ENCODE results near the gene PDE4D. TPM values are rescaled to one million over a fixed set of nuclear protein-coding genes. Genes with fewer than 3 reads are reported as not detected.

PDE4D gene
- total RNA-seq, 1 donor from 2014 or later, result 13.2 TPM

DNA sequence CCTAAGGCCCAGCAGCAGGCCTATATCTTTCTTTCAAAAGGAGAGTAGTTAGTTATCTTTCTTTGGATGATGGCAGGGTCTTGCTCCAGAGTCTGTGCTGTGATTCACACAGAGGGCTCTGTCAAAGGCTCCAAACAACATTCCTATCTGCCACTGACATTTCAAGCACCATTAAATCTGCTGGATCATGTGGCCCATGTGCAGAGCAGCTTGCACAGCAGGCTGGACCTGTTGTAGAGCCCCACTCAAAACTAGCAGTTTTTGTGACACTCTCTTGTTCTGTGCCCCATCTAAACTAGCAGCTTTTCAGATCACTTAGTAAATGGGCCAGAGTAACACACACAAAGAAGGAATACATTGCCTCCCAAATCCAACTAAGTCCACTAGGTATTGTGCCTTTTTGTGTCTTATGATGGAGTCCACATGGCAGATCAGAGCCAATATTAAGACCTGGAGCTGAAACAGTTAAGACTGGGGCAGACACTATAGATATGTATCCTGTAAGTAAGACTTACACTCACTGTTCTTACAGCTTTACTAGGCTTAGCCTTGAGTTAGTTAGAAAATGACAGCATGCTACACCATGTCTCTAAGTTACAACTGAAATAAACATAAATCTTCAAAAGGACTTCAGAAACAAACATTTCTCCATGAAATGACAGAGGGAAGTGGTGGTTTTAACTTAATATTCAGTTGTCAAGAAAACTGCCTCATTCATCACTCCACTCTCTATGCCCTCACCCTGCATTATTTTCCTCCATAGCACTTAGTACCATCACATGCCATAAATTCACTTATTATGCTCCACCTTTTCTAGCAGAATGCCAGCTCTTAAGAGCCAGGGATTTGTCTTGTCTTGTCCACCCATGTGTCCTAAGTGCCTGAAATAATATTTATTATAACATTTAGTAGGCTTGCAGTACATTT, 909.7 kb downstream of the PDE4D start:
- Mint-ChIP-seq H3K36me3 (ENCODE audit: unreplicated experiment) (no peaks in the 10 kb centered on the region), H3K4me1 (ENCODE audit: low read depth, unreplicated experiment) (peaks cover 4% of the 10 kb centered on the region), H3K4me3 (ENCODE audit: unreplicated experiment) (no peak overlapping the region), H3K27me3 (ENCODE audit: unreplicated experiment) (no peaks in the 10 kb centered on the region), H3K9me3 (ENCODE audit: unreplicated experiment) (no peaks in the 10 kb centered on the region), H3K27ac (ENCODE audit: unreplicated experiment) (no peak overlapping the region)
- DNase-seq, result no peak
- TF ChIP-seq, protein P1, sequence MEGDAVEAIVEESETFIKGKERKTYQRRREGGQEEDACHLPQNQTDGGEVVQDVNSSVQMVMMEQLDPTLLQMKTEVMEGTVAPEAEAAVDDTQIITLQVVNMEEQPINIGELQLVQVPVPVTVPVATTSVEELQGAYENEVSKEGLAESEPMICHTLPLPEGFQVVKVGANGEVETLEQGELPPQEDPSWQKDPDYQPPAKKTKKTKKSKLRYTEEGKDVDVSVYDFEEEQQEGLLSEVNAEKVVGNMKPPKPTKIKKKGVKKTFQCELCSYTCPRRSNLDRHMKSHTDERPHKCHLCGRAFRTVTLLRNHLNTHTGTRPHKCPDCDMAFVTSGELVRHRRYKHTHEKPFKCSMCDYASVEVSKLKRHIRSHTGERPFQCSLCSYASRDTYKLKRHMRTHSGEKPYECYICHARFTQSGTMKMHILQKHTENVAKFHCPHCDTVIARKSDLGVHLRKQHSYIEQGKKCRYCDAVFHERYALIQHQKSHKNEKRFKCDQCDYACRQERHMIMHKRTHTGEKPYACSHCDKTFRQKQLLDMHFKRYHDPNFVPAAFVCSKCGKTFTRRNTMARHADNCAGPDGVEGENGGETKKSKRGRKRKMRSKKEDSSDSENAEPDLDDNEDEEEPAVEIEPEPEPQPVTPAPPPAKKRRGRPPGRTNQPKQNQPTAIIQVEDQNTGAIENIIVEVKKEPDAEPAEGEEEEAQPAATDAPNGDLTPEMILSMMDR (IDR thresholded peaks at IDR 0.05; ENCODE audit: partially characterized antibody, unreplicated experiment), result no peak

DNA sequence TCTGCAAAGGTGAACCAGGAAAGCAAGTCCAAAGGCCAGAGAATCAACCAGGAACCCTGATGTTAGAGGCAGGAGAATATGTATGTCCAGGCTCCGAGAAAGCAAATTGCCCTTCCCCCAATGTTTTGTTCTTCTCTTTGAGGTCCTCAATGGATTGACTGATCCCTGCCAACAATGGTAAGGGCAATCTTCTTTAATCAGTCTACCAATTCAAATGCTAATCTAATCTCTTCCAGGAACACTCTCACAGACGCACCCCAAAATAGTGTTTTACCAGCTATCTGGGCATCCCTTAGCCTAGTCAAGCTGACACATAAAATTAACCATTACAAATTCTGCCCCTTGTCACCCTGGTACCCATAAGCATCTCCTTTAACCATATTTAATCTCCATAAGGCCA, 912.6 kb downstream of the PDE4D start:
- DNase-seq, result no peak
- Mint-ChIP-seq H3K4me1 (ENCODE audit: low read depth, unreplicated experiment) (peaks cover 2% of the 10 kb centered on the region), H3K36me3 (ENCODE audit: unreplicated experiment) (no peaks in the 10 kb centered on the region), H3K9me3 (ENCODE audit: unreplicated experiment) (no peaks in the 10 kb centered on the region), H3K27ac (ENCODE audit: unreplicated experiment) (no peak overlapping the region), H3K4me3 (ENCODE audit: unreplicated experiment) (no peak overlapping the region), H3K27me3 (ENCODE audit: unreplicated experiment) (no peaks in the 10 kb centered on the region)
- TF ChIP-seq, protein P1 (IDR thresholded peaks at IDR 0.05; ENCODE audit: partially characterized antibody, unreplicated experiment), result no peak

DNA sequence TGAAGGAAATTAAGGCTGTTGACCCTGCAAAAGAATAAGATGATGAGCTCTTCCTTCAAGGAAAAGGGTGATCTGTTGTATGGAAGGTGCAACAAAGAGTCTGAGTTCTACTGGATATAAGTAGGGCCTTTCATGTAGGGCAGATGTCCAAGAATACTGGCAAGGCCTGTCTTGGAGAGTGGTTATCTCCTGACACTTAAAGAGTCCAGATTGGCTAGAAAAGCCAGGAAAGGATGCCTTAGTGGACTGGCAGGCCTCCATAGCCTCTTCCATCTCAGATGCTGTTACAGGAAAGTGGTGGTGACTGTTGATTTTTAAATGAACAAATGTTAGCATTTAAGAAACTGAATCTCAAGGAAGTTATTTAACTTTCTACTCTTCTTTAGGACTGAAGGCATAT, 914.4 kb downstream of the PDE4D start:
- Mint-ChIP-seq H3K36me3 (ENCODE audit: unreplicated experiment) (no peaks in the 10 kb centered on the region), H3K27ac (ENCODE audit: unreplicated experiment) (no peak overlapping the region), H3K27me3 (ENCODE audit: unreplicated experiment) (no peaks in the 10 kb centered on the region), H3K4me1 (ENCODE audit: low read depth, unreplicated experiment) (no peaks in the 10 kb centered on the region), H3K9me3 (ENCODE audit: unreplicated experiment) (no peaks in the 10 kb centered on the region), H3K4me3 (ENCODE audit: unreplicated experiment) (no peak overlapping the region)
- TF ChIP-seq, protein P1 (IDR thresholded peaks at IDR 0.05; ENCODE audit: partially characterized antibody, unreplicated experiment), result no peak
- no peak for DNase-seq

DNA sequence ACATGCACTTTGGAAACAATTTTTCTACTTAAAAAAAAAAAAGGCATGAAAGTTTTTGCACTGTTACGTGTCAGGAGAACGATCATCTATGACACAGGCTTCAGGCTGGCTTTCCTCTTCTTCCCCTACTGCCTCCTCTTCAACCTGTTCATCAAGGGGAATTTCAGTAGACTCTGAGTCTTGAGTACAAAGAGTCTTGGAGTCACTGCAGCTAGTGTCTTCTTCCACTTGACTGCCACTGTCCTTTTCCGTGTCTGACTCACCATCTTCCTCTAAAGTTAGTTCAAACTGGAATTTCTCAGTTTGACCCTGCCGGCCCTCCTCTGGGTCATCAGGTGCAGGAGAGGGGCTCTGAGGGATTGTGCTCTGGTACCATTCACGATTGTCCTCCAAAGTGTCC, 918.9 kb downstream of the PDE4D start:
- DNase-seq, result no peak
- TF ChIP-seq, protein P1 (IDR thresholded peaks at IDR 0.05; ENCODE audit: partially characterized antibody, unreplicated experiment), result no peak
- Mint-ChIP-seq H3K4me3 (ENCODE audit: unreplicated experiment) (no peak overlapping the region), H3K27ac (ENCODE audit: unreplicated experiment) (no peak overlapping the region), H3K4me1 (ENCODE audit: low read depth, unreplicated experiment) (peaks cover 14% of the 10 kb centered on the region), H3K36me3 (ENCODE audit: unreplicated experiment) (no peaks in the 10 kb centered on the region), H3K27me3 (ENCODE audit: unreplicated experiment) (no peaks in the 10 kb centered on the region), H3K9me3 (ENCODE audit: unreplicated experiment) (no peaks in the 10 kb centered on the region)

DNA sequence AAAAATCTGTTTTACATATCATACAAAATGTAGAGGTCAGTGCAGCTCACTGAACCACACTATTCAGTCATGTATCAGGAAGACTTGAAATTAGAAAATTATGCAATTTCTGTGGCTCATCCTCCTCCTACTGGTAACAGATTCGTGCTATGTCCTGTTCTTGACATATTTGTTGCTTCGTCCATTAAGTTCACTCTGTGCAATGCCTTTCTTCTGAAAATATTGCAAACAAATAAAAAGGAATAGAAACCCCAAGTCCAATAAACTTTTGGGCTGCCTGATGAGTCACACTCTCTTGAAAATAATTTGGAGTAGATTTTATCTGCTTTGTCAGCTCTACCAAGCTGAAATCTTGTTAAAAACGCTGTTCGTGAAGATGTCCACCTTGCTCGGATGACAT, 919.4 kb downstream of the PDE4D start:
- no peak overlapping the region for H3K4me3 Mint-ChIP-seq (ENCODE audit: unreplicated experiment)
- no peak for DNase-seq
- peaks cover 14% of the 10 kb centered on the region for H3K4me1 Mint-ChIP-seq (ENCODE audit: low read depth, unreplicated experiment)
- H3K27ac Mint-ChIP-seq (ENCODE audit: unreplicated experiment), result no peak overlapping the region
- H3K9me3 Mint-ChIP-seq (ENCODE audit: unreplicated experiment), result no peaks in the 10 kb centered on the region
- H3K36me3 Mint-ChIP-seq (ENCODE audit: unreplicated experiment), result no peaks in the 10 kb centered on the region
- H3K27me3 Mint-ChIP-seq (ENCODE audit: unreplicated experiment), result no peaks in the 10 kb centered on the region
- TF ChIP-seq, protein P1 (IDR thresholded peaks at IDR 0.05; ENCODE audit: partially characterized antibody, unreplicated experiment), result no peak
